SK-N-SH (cell line): ENCODE data around the gene ADAP1.

Experiments
- CHD2 ChIP-seq: fragments of 150-350 bp; IDR thresholded peaks from 2 replicates; pipeline ENCODE4 v1.6.1; 2018; ENCODE audit warnings: low read length; ENCODE audit not compliant: partially characterized antibody
- EP300 ChIP-seq, 2 experiments: IDR thresholded peaks; 2 replicates each; pipeline versions ENCODE4 v1.4.0 to v1.6.1; 2012; ENCODE audit warnings: borderline replicate concordance in 1 of 2, low read depth in 1 of 2, low read length in 1 of 2
- POLR2AphosphoS5 ChIP-seq: IDR thresholded peaks from 2 replicates; pipeline ENCODE4 v1.6.1; 2012; ENCODE audit warnings: low read depth, low read length
- RCOR1 ChIP-seq: fragments of 150-350 bp; IDR thresholded peaks from 2 replicates; pipeline ENCODE4 v1.6.1; 2017; ENCODE audit warnings: antibody characterized with exemption, low read length
- YY1 ChIP-seq: IDR thresholded peaks from 2 replicates; pipeline ENCODE4 v1.4.0; 2012; ENCODE audit warnings: low read depth, mild to moderate bottlenecking
- TF ChIP-seq, protein P1 (sequence below): fragments of 200-600 bp; sonication (generic); IDR thresholded peaks from 2 replicates; pipeline ENCODE4 v1.6.1; 2017; ENCODE audit warnings: antibody characterized with exemption, mild to moderate bottlenecking, moderate library complexity
- TF ChIP-seq, protein P2 (sequence below): IDR thresholded peaks from 2 replicates; pipeline ENCODE4 v1.6.1; 2012; ENCODE audit warnings: mild to moderate bottlenecking, low read depth, low read length, moderate library complexity
- TF ChIP-seq, protein P3 (sequence below): IDR thresholded peaks from 2 replicates; pipeline ENCODE4 v1.4.0; 2012; ENCODE audit warnings: low read depth

DNA sequence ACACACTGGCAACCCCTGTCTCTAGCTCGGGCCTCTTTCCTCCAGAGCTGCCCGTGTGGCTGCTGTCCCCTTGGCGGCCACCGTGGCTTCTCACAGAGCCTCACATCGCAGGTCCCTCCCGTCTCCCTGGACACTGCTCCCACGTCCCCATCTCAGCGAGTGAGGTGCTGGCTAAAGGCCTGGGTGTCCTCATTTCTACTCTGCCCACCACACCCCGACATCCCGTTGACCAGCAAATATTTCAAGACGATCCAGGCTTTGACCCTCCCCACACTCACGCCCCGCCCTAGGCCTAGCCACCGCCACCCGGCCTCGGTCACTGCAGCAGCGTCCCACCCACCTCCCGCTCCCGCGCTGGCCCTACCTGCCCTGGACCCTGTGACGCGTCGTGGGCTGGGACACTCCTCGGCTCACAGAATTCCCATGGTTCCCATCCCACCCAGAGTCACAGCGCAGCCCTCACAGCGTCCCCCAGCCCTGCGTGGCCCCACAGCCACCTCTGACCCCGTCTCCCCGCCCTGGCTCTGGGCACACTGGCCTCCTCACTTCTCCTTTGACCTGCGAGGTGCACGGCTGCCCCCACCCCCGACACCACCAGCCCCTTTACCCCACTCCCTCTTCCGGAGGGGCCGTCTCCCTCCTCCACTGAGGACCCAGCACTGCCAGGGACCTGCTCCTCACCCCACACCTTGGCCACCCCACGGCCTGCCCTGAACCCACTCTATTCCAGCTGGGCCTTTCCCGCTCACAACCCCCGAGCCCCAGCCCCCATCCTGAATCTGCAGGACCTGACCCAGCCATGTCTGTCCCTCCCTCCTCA lies 6.9 kb downstream of the ADAP1 start:
- TF ChIP-seq, protein P1, sequence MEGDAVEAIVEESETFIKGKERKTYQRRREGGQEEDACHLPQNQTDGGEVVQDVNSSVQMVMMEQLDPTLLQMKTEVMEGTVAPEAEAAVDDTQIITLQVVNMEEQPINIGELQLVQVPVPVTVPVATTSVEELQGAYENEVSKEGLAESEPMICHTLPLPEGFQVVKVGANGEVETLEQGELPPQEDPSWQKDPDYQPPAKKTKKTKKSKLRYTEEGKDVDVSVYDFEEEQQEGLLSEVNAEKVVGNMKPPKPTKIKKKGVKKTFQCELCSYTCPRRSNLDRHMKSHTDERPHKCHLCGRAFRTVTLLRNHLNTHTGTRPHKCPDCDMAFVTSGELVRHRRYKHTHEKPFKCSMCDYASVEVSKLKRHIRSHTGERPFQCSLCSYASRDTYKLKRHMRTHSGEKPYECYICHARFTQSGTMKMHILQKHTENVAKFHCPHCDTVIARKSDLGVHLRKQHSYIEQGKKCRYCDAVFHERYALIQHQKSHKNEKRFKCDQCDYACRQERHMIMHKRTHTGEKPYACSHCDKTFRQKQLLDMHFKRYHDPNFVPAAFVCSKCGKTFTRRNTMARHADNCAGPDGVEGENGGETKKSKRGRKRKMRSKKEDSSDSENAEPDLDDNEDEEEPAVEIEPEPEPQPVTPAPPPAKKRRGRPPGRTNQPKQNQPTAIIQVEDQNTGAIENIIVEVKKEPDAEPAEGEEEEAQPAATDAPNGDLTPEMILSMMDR: no peak
- TF ChIP-seq POLR2AphosphoS5 (no peak), RCOR1 (no peak), EP300 (IDR thresholded peaks at IDR 0.05; ENCODE audit: borderline replicate concordance in 1 of 2, low read depth in 1 of 2, low read length in 1 of 2) (no peak), YY1 (no peak), CHD2 (no peak)
- TF ChIP-seq, protein P2, sequence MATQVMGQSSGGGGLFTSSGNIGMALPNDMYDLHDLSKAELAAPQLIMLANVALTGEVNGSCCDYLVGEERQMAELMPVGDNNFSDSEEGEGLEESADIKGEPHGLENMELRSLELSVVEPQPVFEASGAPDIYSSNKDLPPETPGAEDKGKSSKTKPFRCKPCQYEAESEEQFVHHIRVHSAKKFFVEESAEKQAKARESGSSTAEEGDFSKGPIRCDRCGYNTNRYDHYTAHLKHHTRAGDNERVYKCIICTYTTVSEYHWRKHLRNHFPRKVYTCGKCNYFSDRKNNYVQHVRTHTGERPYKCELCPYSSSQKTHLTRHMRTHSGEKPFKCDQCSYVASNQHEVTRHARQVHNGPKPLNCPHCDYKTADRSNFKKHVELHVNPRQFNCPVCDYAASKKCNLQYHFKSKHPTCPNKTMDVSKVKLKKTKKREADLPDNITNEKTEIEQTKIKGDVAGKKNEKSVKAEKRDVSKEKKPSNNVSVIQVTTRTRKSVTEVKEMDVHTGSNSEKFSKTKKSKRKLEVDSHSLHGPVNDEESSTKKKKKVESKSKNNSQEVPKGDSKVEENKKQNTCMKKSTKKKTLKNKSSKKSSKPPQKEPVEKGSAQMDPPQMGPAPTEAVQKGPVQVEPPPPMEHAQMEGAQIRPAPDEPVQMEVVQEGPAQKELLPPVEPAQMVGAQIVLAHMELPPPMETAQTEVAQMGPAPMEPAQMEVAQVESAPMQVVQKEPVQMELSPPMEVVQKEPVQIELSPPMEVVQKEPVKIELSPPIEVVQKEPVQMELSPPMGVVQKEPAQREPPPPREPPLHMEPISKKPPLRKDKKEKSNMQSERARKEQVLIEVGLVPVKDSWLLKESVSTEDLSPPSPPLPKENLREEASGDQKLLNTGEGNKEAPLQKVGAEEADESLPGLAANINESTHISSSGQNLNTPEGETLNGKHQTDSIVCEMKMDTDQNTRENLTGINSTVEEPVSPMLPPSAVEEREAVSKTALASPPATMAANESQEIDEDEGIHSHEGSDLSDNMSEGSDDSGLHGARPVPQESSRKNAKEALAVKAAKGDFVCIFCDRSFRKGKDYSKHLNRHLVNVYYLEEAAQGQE: no peak
- TF ChIP-seq, protein P3, sequence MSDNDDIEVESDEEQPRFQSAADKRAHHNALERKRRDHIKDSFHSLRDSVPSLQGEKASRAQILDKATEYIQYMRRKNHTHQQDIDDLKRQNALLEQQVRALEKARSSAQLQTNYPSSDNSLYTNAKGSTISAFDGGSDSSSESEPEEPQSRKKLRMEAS: no peak
